CD4-positive, alpha-beta T cell (primary cell): ENCODE data around the gene DUSP28. TPM values are rescaled to one million over a fixed set of nuclear protein-coding genes. Genes with fewer than 3 reads are reported as not detected.

Source experiments
- ATAC-seq: fragments of 200-7000 bp; cut with Tn5 transposase; one replicate; pipeline ENCODE4 v1.10.0; 2022; ENCODE audit warnings: mild to moderate bottlenecking; ENCODE audit not compliant: poor library complexity
- CTCF ChIA-PET: fragments of 350-600 bp; sonication (Branson Sonifier 250); formaldehyde crosslinking; loops from one replicate; lab custom pipeline; 2021; ENCODE audit warnings: antibody characterized with exemption, inconsistent platforms; lab: Charles Lee
- POLR2A ChIA-PET: fragments of 350-600 bp; sonication (Branson Sonifier 250); formaldehyde crosslinking; loops from one replicate; lab custom pipeline; 2021; ENCODE audit warnings: antibody characterized with exemption, inconsistent platforms; lab: Charles Lee
- DNase-seq, 14 experiments: peaks; one replicate each; pipeline ENCODE4 v3.0.0-alpha.2; 2013 to 2020; ENCODE audit warnings: mixed read lengths in 2 of 14
- H3K27ac ChIP-seq, 2 donors: one replicate each; pipeline versions ENCODE4 v1.5.1 to v1.7.0; 2013; ENCODE audit warnings: low read length in 2 of 2, low read depth in 1 of 2, mild to moderate bottlenecking in 1 of 2
- H3K27me3 ChIP-seq, 2 experiments: 1 replicate in 1 of 2; 2 replicates in 1 of 2; pipeline versions ENCODE4 v1.6.1 to v1.7.0; 2013; ENCODE audit warnings: low read length in 2 of 2, control low read depth in 1 of 2, mild to moderate bottlenecking in 1 of 2, moderate library complexity in 1 of 2; ENCODE audit not compliant: insufficient read depth in 2 of 2, control insufficient read depth in 1 of 2
- H3K36me3 ChIP-seq: one replicate; pipeline ENCODE4 v1.6.1; 2013; ENCODE audit warnings: low read length, control low read depth; ENCODE audit not compliant: insufficient read depth
- H3K4me1 ChIP-seq: one replicate; pipeline ENCODE4 v1.6.1; 2013; ENCODE audit warnings: low read length, control low read depth; ENCODE audit not compliant: insufficient read depth
- H3K4me3 ChIP-seq: one replicate; pipeline ENCODE4 v1.5.1; 2013; ENCODE audit warnings: mild to moderate bottlenecking, low read length, moderate library complexity
- H3K9me3 ChIP-seq, 2 experiments: 1 replicate in 1 of 2; 2 replicates in 1 of 2; pipeline versions ENCODE4 v1.6.1 to v1.7.0; 2013; ENCODE audit warnings: low read length in 2 of 2, mild to moderate bottlenecking in 2 of 2, control low read depth in 1 of 2, moderate library complexity in 1 of 2; ENCODE audit not compliant: control insufficient read depth in 1 of 2, insufficient read depth in 1 of 2
- H3K27ac Mint-ChIP-seq: one replicate; pipeline ENCODE4 v1.8.0; 2020; ENCODE audit warnings: mixed read lengths
- H3K27me3 Mint-ChIP-seq: one replicate; pipeline ENCODE4 v1.8.0; 2021; ENCODE audit warnings: mixed read lengths
- H3K36me3 Mint-ChIP-seq: one replicate; pipeline ENCODE4 v1.8.0; 2021; ENCODE audit warnings: low read depth, mixed read lengths
- H3K4me1 Mint-ChIP-seq: one replicate; pipeline ENCODE4 v1.8.0; 2021; ENCODE audit warnings: low read depth, mixed read lengths
- H3K4me3 Mint-ChIP-seq: one replicate; pipeline ENCODE4 v1.8.0; 2020; ENCODE audit warnings: mild to moderate bottlenecking, mixed read lengths
- H3K9me3 Mint-ChIP-seq: one replicate; pipeline ENCODE4 v1.8.0; 2020; ENCODE audit warnings: mixed read lengths
- intact Hi-C, 2 experiments: fragments of 100-400 bp; cut with DNase I in 1 of 2; cut with micrococcal nuclease in 1 of 2; formaldehyde crosslinking; loops; one replicate each; pipeline versions ENCODE4 v1.15.1 to v1.9.0; 2023 to 2025; cut with DNase I, micrococcal nuclease
- total RNA-seq, 174 experiments: library from RNA in 2 of 174; stranded (reverse) in 2 of 174; gene quantifications; one replicate each; pipeline ENCODE4 v1.2.3 and lab custom pipeline; 2021 to 2026
- TF ChIP-seq, protein P1 (sequence below): fragments of 200-600 bp; IDR thresholded peaks from one replicate; pipeline ENCODE4 v1.8.0; 2022; ENCODE audit warnings: antibody characterized with exemption, mild to moderate bottlenecking

The DUSP28 gene
- total RNA-seq, 2 experiments from 2014 or later = 18.3 to 18.9 TPM

- intact Hi-C loops = loop anchor here (2.0 to 10.0 kb wide), 5 partner anchors 45 to 329 kb away; partner anchors contain the start of genes ANKMY1 (in 1 of the 2), DUSP28 (in 1 of the 2) and RNPEPL1 (in 1 of the 2)
- Histone ChIP-seq H3K9me3 (no peaks in the 10 kb centered on the region), H3K36me3 (peaks cover 24% of the 10 kb centered on the region), H3K27ac (no peak overlapping the region), H3K4me1 (peaks cover 15% of the 10 kb centered on the region), H3K27me3 (no peaks in the 10 kb centered on the region), H3K4me3 (no peak overlapping the region)
- Mint-ChIP-seq H3K9me3 (no peaks in the 10 kb centered on the region), H3K27me3 (no peaks in the 10 kb centered on the region), H3K27ac (no peak overlapping the region), H3K36me3 (peaks cover 22% of the 10 kb centered on the region), H3K4me3 (no peak overlapping the region), H3K4me1 (peaks cover 6% of the 10 kb centered on the region)
- ATAC-seq (no peak), DNase-seq (peak in 1 of 14 experiments; percentile 12)
- POLR2A ChIA-PET = no interaction called here
- TF ChIP-seq, protein P1, sequence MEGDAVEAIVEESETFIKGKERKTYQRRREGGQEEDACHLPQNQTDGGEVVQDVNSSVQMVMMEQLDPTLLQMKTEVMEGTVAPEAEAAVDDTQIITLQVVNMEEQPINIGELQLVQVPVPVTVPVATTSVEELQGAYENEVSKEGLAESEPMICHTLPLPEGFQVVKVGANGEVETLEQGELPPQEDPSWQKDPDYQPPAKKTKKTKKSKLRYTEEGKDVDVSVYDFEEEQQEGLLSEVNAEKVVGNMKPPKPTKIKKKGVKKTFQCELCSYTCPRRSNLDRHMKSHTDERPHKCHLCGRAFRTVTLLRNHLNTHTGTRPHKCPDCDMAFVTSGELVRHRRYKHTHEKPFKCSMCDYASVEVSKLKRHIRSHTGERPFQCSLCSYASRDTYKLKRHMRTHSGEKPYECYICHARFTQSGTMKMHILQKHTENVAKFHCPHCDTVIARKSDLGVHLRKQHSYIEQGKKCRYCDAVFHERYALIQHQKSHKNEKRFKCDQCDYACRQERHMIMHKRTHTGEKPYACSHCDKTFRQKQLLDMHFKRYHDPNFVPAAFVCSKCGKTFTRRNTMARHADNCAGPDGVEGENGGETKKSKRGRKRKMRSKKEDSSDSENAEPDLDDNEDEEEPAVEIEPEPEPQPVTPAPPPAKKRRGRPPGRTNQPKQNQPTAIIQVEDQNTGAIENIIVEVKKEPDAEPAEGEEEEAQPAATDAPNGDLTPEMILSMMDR = no peak
- CTCF ChIA-PET = no interaction called here
Observed at GRCh38 chr2:240512109-240512485, 48.1 kb upstream of the DUSP28 start.

DNA sequence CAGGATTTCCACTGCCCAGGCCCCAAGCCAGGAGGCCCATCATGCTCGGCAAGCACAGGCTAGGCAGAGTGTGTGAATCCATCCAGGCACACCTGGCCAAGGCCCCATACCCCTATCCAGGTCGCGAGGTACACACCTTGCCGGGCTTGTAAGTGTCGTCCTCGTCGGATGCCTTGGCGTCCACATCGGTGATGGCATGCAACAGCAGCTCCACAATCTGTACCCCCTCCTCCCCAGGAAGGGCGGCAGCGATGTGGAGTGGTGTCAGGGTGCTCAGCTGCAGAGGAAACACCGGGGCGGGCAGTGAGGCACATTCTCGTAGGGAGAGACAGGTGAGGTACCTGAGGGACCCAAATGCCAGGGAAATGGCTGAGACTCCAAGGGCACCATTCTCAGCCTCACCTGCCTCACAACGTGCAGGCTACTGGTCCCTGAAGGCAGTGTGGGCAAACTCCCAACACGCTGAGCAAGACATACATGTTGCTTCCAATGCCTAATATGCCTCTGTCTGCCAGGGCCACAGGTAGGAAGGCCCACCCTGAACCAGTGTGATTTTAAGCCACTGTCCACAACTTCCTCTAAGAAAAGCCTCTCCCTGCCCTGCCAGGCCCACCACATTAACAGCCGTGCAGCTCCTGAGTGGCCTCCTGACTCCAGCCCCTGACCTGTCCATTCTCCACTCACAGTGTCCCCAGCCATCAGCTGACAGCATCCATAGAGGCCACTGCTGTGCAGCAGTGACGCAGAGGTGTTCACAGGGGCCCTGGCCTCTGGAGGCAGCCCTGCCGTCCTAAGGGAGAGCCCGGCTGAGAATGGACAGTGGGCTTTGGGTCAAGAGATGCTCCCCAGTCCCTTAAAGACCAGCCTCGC is 47.3 kb upstream of the DUSP28 start:
- CTCF ChIA-PET = interaction anchor here (1.3 to 1.6 kb wide), 3 partner anchors 67 to 108 kb away, joined by 8 to 22 read pairs (median 18); partner anchors contain the start of gene CAPN10
- H3K4me3 Mint-ChIP-seq = no peak overlapping the region
- TF ChIP-seq, protein P1 = no peak
- ATAC-seq = no peak
- POLR2A ChIA-PET = interaction anchor here (2.0 kb wide), 1 partner anchor 53 kb away, joined by 18 read pairs; no protein-coding TSS in a partner anchor
- Histone ChIP-seq H3K4me1 (peaks cover 15% of the 10 kb centered on the region), H3K4me3 (no peak overlapping the region), H3K27me3 (no peaks in the 10 kb centered on the region), H3K27ac (no peak overlapping the region), H3K9me3 (no peaks in the 10 kb centered on the region), H3K36me3 (peaks cover 24% of the 10 kb centered on the region)
- peaks cover 22% of the 10 kb centered on the region for H3K36me3 Mint-ChIP-seq
- no peaks in the 10 kb centered on the region for H3K27me3 Mint-ChIP-seq
- H3K4me1 Mint-ChIP-seq = peaks cover 6% of the 10 kb centered on the region
- H3K27ac Mint-ChIP-seq = no peak overlapping the region
- intact Hi-C loops = loop anchor here (2.0 to 10.0 kb wide), 5 partner anchors 44 to 328 kb away; partner anchors contain the start of genes ANKMY1 (in 1 of the 2), DUSP28 (in 1 of the 2) and RNPEPL1 (in 1 of the 2)
- no peaks in the 10 kb centered on the region for H3K9me3 Mint-ChIP-seq
- DNase-seq = peak in 1 of 14 experiments; percentile 15

- POLR2A ChIA-PET = interaction anchor here (0.6 to 2.0 kb wide), 6 partner anchors 47 to 327 kb away, joined by 3 to 18 read pairs (median 5); partner anchors contain the start of genes CAPN10, DUSP28 and RNPEPL1
- H3K36me3 ChIP-seq = peaks cover 25% of the 10 kb centered on the region
- ATAC-seq (peak; percentile 99), DNase-seq (peak; percentile 76 to 92 (median 80))
- H3K27me3 Mint-ChIP-seq = no peaks in the 10 kb centered on the region
- TF ChIP-seq, protein P1 = peak; percentile 90
- peaks cover 14% of the 10 kb centered on the region for H3K36me3 Mint-ChIP-seq
- no peak overlapping the region for H3K4me3 Mint-ChIP-seq
- no peaks in the 10 kb centered on the region for H3K9me3 Mint-ChIP-seq
- CTCF ChIA-PET = interaction anchor here (0.6 to 1.6 kb wide), 12 partner anchors 9 to 316 kb away, joined by 3 to 31 read pairs (median 4); partner anchors contain the start of genes ANKMY1, CAPN10, DUSP28 and GPR35
- H3K4me3 ChIP-seq = no peak overlapping the region
- H3K27ac Mint-ChIP-seq = peak overlapping the region; percentile 55
- peaks cover 15% of the 10 kb centered on the region for H3K4me1 ChIP-seq
- H3K27me3 ChIP-seq = no peaks in the 10 kb centered on the region
- no peaks in the 10 kb centered on the region for H3K9me3 ChIP-seq
- H3K27ac ChIP-seq = no peak overlapping the region
- intact Hi-C loops = loop anchor here (1.0 to 10.0 kb wide), 9 partner anchors 44 to 327 kb away; partner anchors contain the start of genes ANKMY1 (in 1 of the 2), CAPN10 (in 1 of the 2), DUSP28 (in 1 of the 2) and RNPEPL1 (in 1 of the 2)
- peaks cover 6% of the 10 kb centered on the region for H3K4me1 Mint-ChIP-seq
Observed at GRCh38 chr2:240513549-240514287, 46.4 kb upstream of the DUSP28 start.
